Measurements from ENCODE around the gene CCL1.

CCL1 gene

GRCh38 chr17:34391241-34391640, 28.2 kb upstream of the CCL1 start:
- Histone ChIP-seq H3K9ac (ENCODE audit: low read length) (no peak overlapping the region), H3K4me3 (ENCODE audit: low read length) (no peak overlapping the region), H3K27ac (ENCODE audit: low read depth, low read length) (no peak overlapping the region), H3K27me3 (ENCODE audit: control insufficient read depth, insufficient read depth, low read length) (no peaks in the 10 kb centered on the region), H3K4me1 (ENCODE audit: control insufficient read depth, insufficient read depth, low read length) (no peaks in the 10 kb centered on the region), H3K36me3 (ENCODE audit: control insufficient read depth, insufficient read depth, low read length) (no peaks in the 10 kb centered on the region)

DNA sequence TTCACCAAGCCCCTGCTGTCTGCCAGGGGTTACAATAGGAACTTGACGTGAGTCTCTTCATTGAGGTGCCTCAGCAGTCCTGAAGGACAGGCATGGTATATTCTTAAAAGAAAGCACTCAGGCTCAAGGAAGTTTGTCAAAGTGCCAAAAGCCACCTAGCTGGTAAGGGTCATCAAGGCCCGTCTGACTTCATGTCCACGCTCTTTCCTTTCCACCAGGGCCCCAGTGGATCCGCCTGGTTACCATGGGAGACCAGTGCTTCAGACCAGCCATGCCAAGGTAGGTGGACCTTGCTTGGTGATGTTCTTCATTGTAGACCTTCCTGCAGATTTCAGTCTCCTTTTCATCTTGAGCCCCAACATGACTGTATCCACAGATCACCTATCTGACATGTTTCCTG, 27.6 kb upstream of the CCL1 start:
- H3K9ac ChIP-seq (ENCODE audit: low read length): no peak overlapping the region
- no peak overlapping the region for H3K4me3 ChIP-seq (ENCODE audit: low read length)
- no peak overlapping the region for H3K27ac ChIP-seq (ENCODE audit: low read depth, low read length)
- no peaks in the 10 kb centered on the region for H3K4me1 ChIP-seq (ENCODE audit: control insufficient read depth, insufficient read depth, low read length)
- H3K27me3 ChIP-seq (ENCODE audit: control insufficient read depth, insufficient read depth, low read length): no peaks in the 10 kb centered on the region
- no peaks in the 10 kb centered on the region for H3K36me3 ChIP-seq (ENCODE audit: control insufficient read depth, insufficient read depth, low read length)

DNA sequence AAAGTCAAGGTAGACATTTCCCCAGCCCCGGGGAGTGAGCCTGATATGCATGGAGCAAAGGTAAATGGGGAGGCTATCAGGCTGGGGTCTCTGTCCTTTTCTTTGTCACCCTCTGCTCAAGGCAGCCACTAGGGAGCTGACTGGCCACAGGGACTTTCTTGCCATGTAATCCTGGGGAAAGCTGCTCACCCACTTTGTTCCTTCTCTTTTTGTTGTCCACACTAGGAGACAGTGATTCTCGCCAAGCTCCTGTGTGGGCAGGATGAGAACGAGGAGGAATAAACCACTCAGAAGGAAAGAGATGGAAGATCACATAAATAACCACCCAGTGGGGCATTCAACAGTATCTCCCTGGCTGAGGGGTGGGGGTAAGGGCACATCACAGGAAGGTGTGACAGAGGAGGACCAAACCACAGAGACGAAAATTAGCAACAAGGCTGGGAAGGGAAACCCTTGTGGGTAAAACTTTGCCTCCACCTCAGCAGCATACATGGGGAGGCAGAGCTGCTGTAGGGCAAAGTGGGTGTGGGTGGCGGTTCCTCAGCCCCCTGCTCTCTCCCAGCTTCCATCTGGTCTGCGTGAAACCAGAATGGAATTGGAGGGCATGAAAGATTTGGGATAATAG, 26.2 kb upstream of the CCL1 start:
- Histone ChIP-seq H3K27me3 (ENCODE audit: control insufficient read depth, insufficient read depth, low read length) (no peaks in the 10 kb centered on the region), H3K27ac (ENCODE audit: low read depth, low read length) (no peak overlapping the region), H3K4me1 (ENCODE audit: control insufficient read depth, insufficient read depth, low read length) (no peaks in the 10 kb centered on the region), H3K9ac (ENCODE audit: low read length) (no peak overlapping the region), H3K36me3 (ENCODE audit: control insufficient read depth, insufficient read depth, low read length) (no peaks in the 10 kb centered on the region), H3K4me3 (ENCODE audit: low read length) (no peak overlapping the region)

GRCh38 chr17:34387566-34387965, 24.5 kb upstream of the CCL1 start:
- no peaks in the 10 kb centered on the region for H3K27me3 ChIP-seq (ENCODE audit: control insufficient read depth, insufficient read depth, low read length)
- no peak overlapping the region for H3K4me3 ChIP-seq (ENCODE audit: low read length)
- no peaks in the 10 kb centered on the region for H3K4me1 ChIP-seq (ENCODE audit: control insufficient read depth, insufficient read depth, low read length)
- H3K36me3 ChIP-seq (ENCODE audit: control insufficient read depth, insufficient read depth, low read length): no peaks in the 10 kb centered on the region
- H3K9ac ChIP-seq (ENCODE audit: low read length): no peak overlapping the region
- no peak overlapping the region for H3K27ac ChIP-seq (ENCODE audit: low read depth, low read length)

- Histone ChIP-seq H3K4me1 (ENCODE audit: control insufficient read depth, insufficient read depth, low read length) (no peaks in the 10 kb centered on the region), H3K27ac (ENCODE audit: low read depth, low read length) (no peak overlapping the region), H3K4me3 (ENCODE audit: low read length) (no peak overlapping the region), H3K27me3 (ENCODE audit: control insufficient read depth, insufficient read depth, low read length) (no peaks in the 10 kb centered on the region), H3K36me3 (ENCODE audit: control insufficient read depth, insufficient read depth, low read length) (no peaks in the 10 kb centered on the region), H3K9ac (ENCODE audit: low read length) (no peak overlapping the region)
Measured at GRCh38 chr17:34386697-34387550, 23.9 kb upstream of the CCL1 start.

GRCh38 chr17:34386343-34386696, 23.3 kb upstream of the CCL1 start:
- no peak overlapping the region for H3K27ac ChIP-seq (ENCODE audit: low read depth, low read length)
- no peaks in the 10 kb centered on the region for H3K4me1 ChIP-seq (ENCODE audit: control insufficient read depth, insufficient read depth, low read length)
- no peak overlapping the region for H3K9ac ChIP-seq (ENCODE audit: low read length)
- H3K27me3 ChIP-seq (ENCODE audit: control insufficient read depth, insufficient read depth, low read length): no peaks in the 10 kb centered on the region
- no peak overlapping the region for H3K4me3 ChIP-seq (ENCODE audit: low read length)
- H3K36me3 ChIP-seq (ENCODE audit: control insufficient read depth, insufficient read depth, low read length): no peaks in the 10 kb centered on the region

DNA sequence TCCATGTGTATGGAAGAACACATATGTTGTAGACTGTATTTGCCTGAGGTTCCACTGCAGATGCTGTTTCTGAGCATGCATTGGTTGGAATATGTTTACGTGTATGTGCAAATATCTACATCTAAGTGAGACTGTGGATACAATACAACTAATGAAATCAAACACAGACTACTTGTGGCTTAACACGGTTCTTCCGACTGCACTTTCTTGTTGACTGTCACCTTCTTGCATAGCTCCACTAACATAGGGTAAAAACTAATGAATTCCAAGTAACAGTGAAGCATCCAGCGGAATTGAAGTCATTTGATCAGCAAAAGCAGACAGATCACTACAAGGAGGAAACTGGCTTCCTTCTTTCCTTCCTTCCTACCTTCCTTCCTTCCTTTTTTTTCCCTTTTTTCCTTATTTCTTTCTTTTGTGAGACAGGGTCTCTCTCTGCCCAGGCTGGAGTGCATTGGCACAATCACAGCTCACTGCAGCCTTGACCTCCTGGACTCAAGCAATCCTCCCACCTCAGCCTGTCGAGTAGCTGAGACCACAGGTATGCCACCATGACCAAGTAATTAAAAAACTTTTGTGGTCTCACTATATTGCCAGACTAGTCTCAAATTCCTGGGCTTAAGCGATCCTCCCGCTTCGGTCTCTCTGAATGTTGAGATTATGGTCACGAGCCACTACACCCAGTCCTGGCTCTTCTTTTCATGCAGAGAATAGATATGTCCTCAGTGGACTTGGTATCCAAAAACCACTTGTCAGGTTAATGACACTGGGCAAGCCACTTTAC, 22.0 kb upstream of the CCL1 start:
- H3K27me3 ChIP-seq (ENCODE audit: control insufficient read depth, insufficient read depth, low read length): no peaks in the 10 kb centered on the region

GRCh38 chr17:34384271-34384670, 21.2 kb upstream of the CCL1 start:
- no peak overlapping the region for H3K9ac ChIP-seq (ENCODE audit: low read length)
- no peak overlapping the region for H3K27ac ChIP-seq (ENCODE audit: low read depth, low read length)
- no peaks in the 10 kb centered on the region for H3K27me3 ChIP-seq (ENCODE audit: control insufficient read depth, insufficient read depth, low read length)
- H3K4me3 ChIP-seq (ENCODE audit: low read length): no peak overlapping the region
- H3K36me3 ChIP-seq (ENCODE audit: control insufficient read depth, insufficient read depth, low read length): no peaks in the 10 kb centered on the region
- no peaks in the 10 kb centered on the region for H3K4me1 ChIP-seq (ENCODE audit: control insufficient read depth, insufficient read depth, low read length)

More for the DNA sequence above, 22.0 kb upstream of the CCL1 start:
- H3K36me3 ChIP-seq (ENCODE audit: control insufficient read depth, insufficient read depth, low read length): no peaks in the 10 kb centered on the region
- H3K9ac ChIP-seq (ENCODE audit: low read length): no peak overlapping the region
- H3K27ac ChIP-seq (ENCODE audit: low read depth, low read length): no peak overlapping the region
- H3K4me3 ChIP-seq (ENCODE audit: low read length): no peak overlapping the region
- no peaks in the 10 kb centered on the region for H3K4me1 ChIP-seq (ENCODE audit: control insufficient read depth, insufficient read depth, low read length)

DNA sequence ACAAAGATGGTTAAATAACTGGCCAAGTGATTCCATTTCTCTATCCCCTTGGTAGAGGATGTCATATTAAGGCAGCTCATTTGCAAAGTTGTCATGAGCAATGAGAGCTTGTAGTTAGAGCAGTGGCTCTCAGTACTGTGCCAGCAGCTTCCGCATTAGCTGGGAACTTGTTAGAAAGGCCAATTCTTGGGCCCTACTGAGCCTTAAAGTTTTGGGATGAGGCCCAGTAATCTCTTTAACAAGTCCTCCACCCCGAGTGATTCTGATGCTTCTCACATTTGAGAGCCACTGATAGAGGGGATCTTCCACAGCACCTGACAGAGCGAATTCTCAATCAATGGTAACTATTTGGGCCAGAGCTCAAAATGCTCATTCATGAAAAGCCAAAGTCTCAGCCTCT, 20.2 kb upstream of the CCL1 start:
- Histone ChIP-seq H3K4me3 (ENCODE audit: low read length) (no peak overlapping the region), H3K4me1 (ENCODE audit: control insufficient read depth, insufficient read depth, low read length) (no peaks in the 10 kb centered on the region), H3K9ac (ENCODE audit: low read length) (no peak overlapping the region), H3K27me3 (ENCODE audit: control insufficient read depth, insufficient read depth, low read length) (no peaks in the 10 kb centered on the region), H3K27ac (ENCODE audit: low read depth, low read length) (no peak overlapping the region), H3K36me3 (ENCODE audit: control insufficient read depth, insufficient read depth, low read length) (no peaks in the 10 kb centered on the region)

- H3K27me3 ChIP-seq (ENCODE audit: control insufficient read depth, insufficient read depth, low read length): no peaks in the 10 kb centered on the region
Measured at GRCh38 chr17:34382621-34383124, 19.6 kb upstream of the CCL1 start.

DNA sequence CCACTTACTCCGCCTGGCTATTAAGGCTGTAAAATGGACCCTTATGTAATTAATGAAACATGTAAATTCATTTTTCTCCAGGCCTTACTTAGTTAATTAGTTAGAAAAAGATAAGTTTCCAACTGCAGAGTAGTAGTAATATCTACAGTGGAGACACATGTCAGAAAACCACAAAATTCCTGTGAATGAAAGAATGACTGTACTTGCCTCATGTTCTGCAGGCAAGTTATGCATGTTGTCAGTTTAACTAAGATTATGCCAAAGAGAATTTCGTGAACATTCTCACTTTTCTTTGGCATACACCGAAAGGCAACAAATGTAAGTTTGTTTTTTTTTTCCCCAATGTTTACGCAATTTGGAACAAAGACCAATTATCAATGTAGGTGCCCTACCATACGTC, 16.8 kb upstream of the CCL1 start:
- Histone ChIP-seq H3K27me3 (ENCODE audit: control insufficient read depth, insufficient read depth, low read length) (no peaks in the 10 kb centered on the region), H3K9ac (ENCODE audit: low read length) (no peak overlapping the region), H3K27ac (ENCODE audit: low read depth, low read length) (no peak overlapping the region), H3K36me3 (ENCODE audit: control insufficient read depth, insufficient read depth, low read length) (no peaks in the 10 kb centered on the region), H3K4me3 (ENCODE audit: low read length) (no peak overlapping the region), H3K4me1 (ENCODE audit: control insufficient read depth, insufficient read depth, low read length) (no peaks in the 10 kb centered on the region)

More at GRCh38 chr17:34382621-34383124, 19.6 kb upstream of the CCL1 start:
- Histone ChIP-seq H3K4me3 (ENCODE audit: low read length) (no peak overlapping the region), H3K36me3 (ENCODE audit: control insufficient read depth, insufficient read depth, low read length) (no peaks in the 10 kb centered on the region), H3K4me1 (ENCODE audit: control insufficient read depth, insufficient read depth, low read length) (no peaks in the 10 kb centered on the region), H3K27ac (ENCODE audit: low read depth, low read length) (no peak overlapping the region), H3K9ac (ENCODE audit: low read length) (no peak overlapping the region)

DNA sequence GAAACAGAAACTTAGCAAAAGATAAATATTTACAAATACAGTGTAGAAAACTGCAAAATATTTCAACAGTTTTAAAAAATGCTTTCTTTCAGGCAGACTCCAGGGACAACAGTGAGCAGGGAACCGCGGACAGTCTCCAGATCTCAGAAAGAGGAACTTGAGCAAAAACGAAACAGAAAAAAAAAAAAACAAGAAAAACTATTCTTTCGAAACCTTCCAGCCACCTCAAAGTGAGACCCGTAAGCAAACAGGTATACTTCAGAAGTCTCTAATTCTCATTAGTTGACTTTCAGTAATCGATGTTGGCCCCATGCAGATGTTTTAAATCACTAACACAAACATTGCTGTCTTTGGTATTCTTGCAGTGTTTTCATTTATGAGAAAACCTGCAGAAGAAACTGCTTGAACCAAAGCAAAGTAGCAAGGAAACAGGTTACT, 15.7 kb upstream of the CCL1 start:
- Histone ChIP-seq H3K36me3 (ENCODE audit: control insufficient read depth, insufficient read depth, low read length) (no peaks in the 10 kb centered on the region), H3K27ac (ENCODE audit: low read depth, low read length) (no peak overlapping the region), H3K27me3 (ENCODE audit: control insufficient read depth, insufficient read depth, low read length) (no peaks in the 10 kb centered on the region), H3K4me3 (ENCODE audit: low read length) (no peak overlapping the region), H3K9ac (ENCODE audit: low read length) (no peak overlapping the region), H3K4me1 (ENCODE audit: control insufficient read depth, insufficient read depth, low read length) (no peaks in the 10 kb centered on the region)

All from rectal smooth muscle tissue (tissue), 1 donor.